IgD-negative memory B cell (primary cell): ENCODE measurements around the gene PMPCA. TPM values are rescaled to one million over a fixed set of nuclear protein-coding genes. Genes with fewer than 3 reads are reported as not detected.

Source experiments
- H3K27ac Mint-ChIP-seq, 3 donors: one replicate each; pipeline ENCODE4 v1.8.0; 2020 to 2022; ENCODE audit warnings: mild to moderate bottlenecking in 3 of 3, mixed read lengths in 3 of 3, moderate library complexity in 1 of 3
- H3K27me3 Mint-ChIP-seq: one replicate; pipeline ENCODE4 v1.8.0; 2021; ENCODE audit warnings: mixed read lengths
- H3K36me3 Mint-ChIP-seq: one replicate; pipeline ENCODE4 v1.8.0; 2020; ENCODE audit warnings: mild to moderate bottlenecking, mixed read lengths
- H3K4me1 Mint-ChIP-seq, 3 donors: one replicate each; pipeline ENCODE4 v1.8.0; 2020 to 2022; ENCODE audit warnings: mixed read lengths in 3 of 3, mild to moderate bottlenecking in 1 of 3
- H3K4me3 Mint-ChIP-seq, 4 donors: one replicate each; pipeline ENCODE4 v1.8.0; 2020 to 2022; ENCODE audit warnings: mild to moderate bottlenecking in 4 of 4, mixed read lengths in 4 of 4, moderate library complexity in 3 of 4
- H3K9me3 Mint-ChIP-seq, 3 donors: one replicate each; pipeline ENCODE4 v1.8.0; 2020 to 2021; ENCODE audit warnings: mixed read lengths in 3 of 3, mild to moderate bottlenecking in 1 of 3
- polyA plus RNA-seq: library from polyadenylated mRNA; unstranded; fragments of 300-500 nt; fragmentation: Illumina TruSeq; gene quantifications from one replicate; pipeline ENCODE4 v1.2.3, GENCODE V29; 2021

The PMPCA gene
- polyA plus RNA-seq, 1 donor from 2014 or later = 35.0 TPM

DNA sequence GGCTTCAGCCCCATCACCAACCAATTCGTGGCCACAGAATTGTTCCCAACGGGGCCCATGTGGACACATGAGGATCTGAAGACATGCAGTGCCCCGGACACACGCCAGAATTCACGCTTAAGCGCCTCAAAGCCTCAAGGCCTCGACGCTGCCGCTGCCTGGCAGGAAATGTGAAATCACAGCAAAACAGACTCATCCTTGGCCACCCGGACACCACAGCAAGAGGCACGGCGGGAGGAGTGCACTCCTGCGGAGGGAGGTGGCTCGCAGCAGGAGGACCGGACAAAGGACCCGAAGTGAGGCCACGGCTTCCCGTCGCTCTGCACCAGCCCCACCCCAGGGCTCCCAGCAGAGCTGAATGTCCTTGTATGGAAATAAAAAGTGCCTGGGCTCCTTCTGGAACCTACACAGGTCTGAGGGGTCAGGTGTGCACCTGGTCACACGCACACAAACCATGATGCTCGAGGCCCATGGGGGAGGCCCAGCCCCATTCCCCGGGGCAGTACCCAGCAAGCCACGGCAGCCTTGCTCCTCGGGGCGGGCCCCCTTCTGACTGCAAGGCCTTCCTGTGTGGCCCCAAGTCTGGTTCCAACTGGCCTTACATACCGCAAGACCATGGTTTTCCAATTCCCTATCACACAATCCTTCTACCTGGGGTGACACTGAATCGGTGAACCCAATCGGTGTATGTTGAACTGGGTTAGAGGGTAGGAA is 62.3 kb downstream of the PMPCA start:
- Mint-ChIP-seq H3K4me3 (no peak overlapping the region), H3K9me3 (no peaks in the 10 kb centered on the region), H3K27me3 (no peaks in the 10 kb centered on the region), H3K27ac (no peak overlapping the region), H3K36me3 (no peaks in the 10 kb centered on the region), H3K4me1 (peaks cover 0 to 2% (median 2%) of the 10 kb centered on the region in 3 donors)

GRCh38 chr9:136473354-136473721 is 62.9 kb downstream of the PMPCA start:
- no peaks in the 10 kb centered on the region for H3K27me3 Mint-ChIP-seq
- no peak overlapping the region for H3K27ac Mint-ChIP-seq
- H3K4me1 Mint-ChIP-seq = peaks cover 0 to 4% (median 2%) of the 10 kb centered on the region in 3 donors
- H3K9me3 Mint-ChIP-seq = no peaks in the 10 kb centered on the region
- H3K4me3 Mint-ChIP-seq = no peak overlapping the region
- H3K36me3 Mint-ChIP-seq = no peaks in the 10 kb centered on the region

Other genes starting within 250 kb of the PMPCA start
- gene LHX3, start 205.5 kb upstream of the PMPCA start, polyA plus RNA-seq = not detected
- gene QSOX2, start 164.8 kb upstream of the PMPCA start, polyA plus RNA-seq = 2.1 TPM
- gene CCDC187, start 106.6 kb upstream of the PMPCA start, polyA plus RNA-seq = 0.15 TPM
- not detected for gene GPSM1, start 83.1 kb upstream of the PMPCA start, polyA plus RNA-seq
- gene DNLZ, start 46.9 kb upstream of the PMPCA start, polyA plus RNA-seq = 78.0 TPM
- 0.26 TPM for gene CARD9, start 37.0 kb upstream of the PMPCA start, polyA plus RNA-seq
- 3.8 TPM for gene SNAPC4, start 10.5 kb upstream of the PMPCA start, polyA plus RNA-seq
- 7.4 TPM for gene ENTR1, start within 50 bp of the PMPCA start, polyA plus RNA-seq
- gene INPP5E, start 29.2 kb downstream of the PMPCA start, polyA plus RNA-seq = 6.9 TPM
- 30.1 TPM for gene SEC16A, start 72.4 kb downstream of the PMPCA start, polyA plus RNA-seq
- gene NOTCH1, start 135.4 kb downstream of the PMPCA start, polyA plus RNA-seq = 3.5 TPM